K562 (cell line): ENCODE measurements around the gene SLC2A4. TPM values are rescaled to one million over a fixed set of nuclear protein-coding genes. Genes with fewer than 3 reads are reported as not detected.

Experiments
- ARID4B ChIP-seq: sonication (generic); formaldehyde crosslinking; IDR thresholded peaks from 2 replicates; pipeline ENCODE4 v1.8.0; 2022; ENCODE audit warnings: mild to moderate bottlenecking, missing genetic modification reagents
- CTCF ChIP-seq, 3 experiments: IDR thresholded peaks in 2 of 3; conservative IDR thresholded peaks in 1 of 3; 2 replicates each; pipeline ENCODE4 v1.5.1; 2011 to 2012; ENCODE audit warnings: low read length in 3 of 3, mild to moderate bottlenecking in 3 of 3, control low read depth in 2 of 3, improper control_type of control experiment in 1 of 3, inconsistent platforms in 1 of 3, low read depth in 1 of 3, mixed read lengths in 1 of 3, moderate library complexity in 1 of 3; ENCODE audit not compliant: insufficient read depth in 2 of 3
- CTCFL ChIP-seq: IDR thresholded peaks from 2 replicates; pipeline ENCODE4 v1.6.1; 2011; ENCODE audit warnings: borderline replicate concordance, low read depth, mild to moderate bottlenecking, moderate library complexity, low read length; ENCODE audit not compliant: insufficient read depth, poor library complexity, severe bottlenecking
- ELF1 ChIP-seq: fragments of 200-800 bp; sonication (Bioruptor generic); IDR thresholded peaks from 2 replicates; pipeline ENCODE4 v1.6.1; 2016; ENCODE audit warnings: missing genetic modification characterization, missing compliant biosample characterization
- HMG20A ChIP-seq: fragments of 450-650 bp; formaldehyde crosslinking; conservative IDR thresholded peaks from 2 replicates; pipeline ENCODE4 v1.4.0; 2020; ENCODE audit warnings: mild to moderate bottlenecking, mixed read lengths
- MAZ ChIP-seq, 2 experiments: fragments of 450-650 bp in 1 of 2; sonication (generic) in 1 of 2; formaldehyde crosslinking; IDR thresholded peaks in 1 of 2; conservative IDR thresholded peaks in 1 of 2; 2 replicates each; pipeline versions ENCODE4 v1.4.0 to v1.5.0; 2020; ENCODE audit warnings: mild to moderate bottlenecking in 1 of 2, missing genetic modification reagents in 1 of 2
- MXD1 ChIP-seq: fragments of 250-450 bp; sonication (Bioruptor Pico); IDR thresholded peaks from 2 replicates; pipeline ENCODE4 v1.8.0; 2021; ENCODE audit warnings: borderline replicate concordance, mild to moderate bottlenecking, moderate library complexity; ENCODE audit not compliant: poor library complexity, severe bottlenecking
- TEAD1 ChIP-seq, 2 experiments: fragments of 450-650 bp in 1 of 2; sonication (generic) in 1 of 2; formaldehyde crosslinking; IDR thresholded peaks; 2 replicates each; pipeline versions ENCODE4 v1.4.0 to v1.8.0; 2020 to 2022; ENCODE audit warnings: mild to moderate bottlenecking in 2 of 2, missing genetic modification reagents in 1 of 2
- ZBTB7A ChIP-seq: IDR thresholded peaks from 2 replicates; pipeline ENCODE4 v1.6.1; 2011; ENCODE audit warnings: low read depth, mild to moderate bottlenecking, low read length, moderate library complexity, borderline replicate concordance; ENCODE audit not compliant: control insufficient read depth
- ZNF592 ChIP-seq: fragments of 450-650 bp; IDR thresholded peaks from 2 replicates; pipeline ENCODE4 v1.6.1; 2017; ENCODE audit warnings: antibody characterized with exemption, mild to moderate bottlenecking
- polyA plus RNA-seq, 8 experiments: library from polyadenylated mRNA; depleted of rRNA in 4 of 8; stranded (reverse) in 5 of 8; unstranded in 3 of 8; fragments of >200 nt; fragmentation: Nextera tagmentation in 2 of 8; fragmentation: Illumina TruSeq in 1 of 8; extraction: Ambion mirVana in 2 of 8; extraction: Trizol in 1 of 8; gene quantifications; 2 replicates each; pipeline versions ENCODE4 v1.2.1 to v1.2.3, GENCODE V29; 2011 to 2014; ENCODE audit warnings: inconsistent platforms in 1 of 8, missing spikeins in 1 of 8
- total RNA-seq, 7 experiments: library from RNA; depleted of rRNA in 6 of 7; stranded (reverse); fragments of >200 nt in 6 of 7; fragmentation: Illumina TruSeq in 2 of 7; extraction: Trizol in 2 of 7; gene quantifications; 2 replicates each; pipeline versions ENCODE4 v1.2.1 to v1.2.3, GENCODE V29; 2011 to 2021; ENCODE audit warnings: low replicate concordance in 1 of 7

The SLC2A4 gene
- total and polyA plus RNA-seq, 9 of the 15 experiments (the other 6 are each of a cell fraction or from before 2014, with no cell fraction given) = 0.74 to 3.5 (median 1.6) TPM

GRCh38 chr17:7296189-7296861 is 14.8 kb downstream of the SLC2A4 start (continued):
- peak; percentile 71; the same call in 1 of the 2 replicates for TF ChIP-seq ARID4B (CRISPR knock-in tag)
- peak; percentile 78 to 90 (median 81) for TF ChIP-seq CTCF (IDR thresholded peaks at IDR 0.05 in 2 of 3, conservative IDR thresholded peaks at IDR 0.05 in 1 of 3; ENCODE audit: insufficient read depth in 2 of 3, low read depth in 1 of 3, low read length in 3 of 3)
- TF ChIP-seq CTCFL = peak; percentile 19
- TF ChIP-seq HMG20A = no peak
- peak; percentile 36; the same call in 1 of the 2 replicates for TF ChIP-seq ZBTB7A
- peak; percentile 82 for TF ChIP-seq ZNF592
- TF ChIP-seq ELF1 (tag) = 0 out of 2 replicates have a peak, but pooled peaks have one; percentile 30
- TF ChIP-seq MXD1 (CRISPR knock-in tag) = peak; percentile 23
- TF ChIP-seq TEAD1 (CRISPR knock-in tag; IDR thresholded peaks at IDR 0.05) = peak in 1 of 2 experiments; percentile 63; a peak in 1 of 4 replicates
- TF ChIP-seq MAZ (CRISPR knock-in tag; conservative IDR thresholded peaks at IDR 0.05 in 1 of 2, IDR thresholded peaks at IDR 0.05 in 1 of 2) = peak in 1 of 2 experiments; percentile 24; a peak in 1 of 4 replicates
